ENCODE measurements around the gene CIROP. TPM values are rescaled to one million over a fixed set of nuclear protein-coding genes. Genes with fewer than 3 reads are reported as not detected.

The CIROP gene
- total RNA-seq, 1 donor from 2014 or later = not detected

- intact Hi-C loops (cut with micrococcal nuclease) = no loop called here
- H3K27ac ChIP-seq (replicated peaks) = no peak overlapping the region
Observed at GRCh38 chr14:23101986-23102625, 2.7 kb downstream of the CIROP start.

GRCh38 chr14:23101213-23101970 is 3.4 kb downstream of the CIROP start:
- Histone ChIP-seq H3K27ac (replicated peaks) (no peak overlapping the region), H3K4me1 (peaks cover 38% of the 10 kb centered on the region), H3K9me3 (replicated peaks) (no peaks in the 10 kb centered on the region), H3K36me3 (peaks cover 14% of the 10 kb centered on the region), H3K4me3 (no peak overlapping the region), H3K27me3 (ENCODE audit: low read depth) (no peaks in the 10 kb centered on the region)
- no peak for DNase-seq
- no peak for TF ChIP-seq CTCF (IDR thresholded peaks at IDR 0.05; ENCODE audit: borderline replicate concordance)
- intact Hi-C loops (cut with micrococcal nuclease) = no loop called here

More at GRCh38 chr14:23101986-23102625, 2.7 kb downstream of the CIROP start:
- Histone ChIP-seq H3K9me3 (replicated peaks) (no peaks in the 10 kb centered on the region), H3K4me3 (no peak overlapping the region), H3K36me3 (peaks cover 14% of the 10 kb centered on the region), H3K4me1 (peaks cover 31% of the 10 kb centered on the region), H3K27me3 (ENCODE audit: low read depth) (no peaks in the 10 kb centered on the region)
- TF ChIP-seq CTCF (IDR thresholded peaks at IDR 0.05; ENCODE audit: borderline replicate concordance) = no peak
- DNase-seq = no peak

DNA sequence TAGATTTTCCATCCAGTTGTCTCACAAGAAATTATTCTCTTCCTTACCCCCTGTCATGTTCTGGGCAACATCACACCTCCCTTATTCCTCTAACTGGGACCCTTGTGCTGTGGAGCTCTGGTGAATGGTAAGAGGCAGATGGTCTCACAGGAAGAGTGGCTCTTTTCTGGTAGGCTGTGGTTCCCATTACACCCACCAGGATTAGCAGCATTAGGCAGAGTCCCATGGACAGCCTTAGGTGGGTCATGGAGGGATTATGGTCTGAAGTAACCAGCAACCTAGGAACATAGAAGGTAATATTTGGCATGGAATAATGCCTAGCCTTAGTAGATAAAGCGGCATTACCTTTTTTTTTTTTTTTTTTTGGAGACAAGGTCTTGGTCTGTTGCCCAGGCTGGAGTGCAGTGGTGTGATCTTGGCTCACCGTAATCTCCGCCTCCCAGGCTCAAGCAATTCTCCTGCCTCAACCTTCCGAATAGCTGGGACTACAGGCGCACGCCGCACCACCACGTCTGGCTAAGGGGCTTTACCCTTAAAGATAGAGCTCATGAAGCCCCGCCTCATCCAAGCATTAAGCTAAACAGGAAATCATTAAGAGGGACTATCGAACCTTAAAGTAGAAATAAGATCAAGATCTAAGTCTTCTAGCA is 5.5 kb downstream of the CIROP start:
- Histone ChIP-seq H3K9me3 (replicated peaks) (no peaks in the 10 kb centered on the region), H3K36me3 (peaks cover 14% of the 10 kb centered on the region), H3K27ac (replicated peaks) (no peak overlapping the region), H3K27me3 (ENCODE audit: low read depth) (no peaks in the 10 kb centered on the region), H3K4me3 (no peak overlapping the region), H3K4me1 (peaks cover 47% of the 10 kb centered on the region)
- no peak for DNase-seq
- peak; percentile 11 for TF ChIP-seq CTCF (IDR thresholded peaks at IDR 0.05; ENCODE audit: borderline replicate concordance)
- intact Hi-C loops (cut with micrococcal nuclease) = no loop called here

GRCh38 chr14:23097786-23098185 is 7.0 kb downstream of the CIROP start:
- Histone ChIP-seq H3K27me3 (ENCODE audit: low read depth) (no peaks in the 10 kb centered on the region), H3K9me3 (replicated peaks) (no peaks in the 10 kb centered on the region), H3K36me3 (peaks cover 20% of the 10 kb centered on the region), H3K4me3 (no peak overlapping the region), H3K27ac (replicated peaks) (no peak overlapping the region), H3K4me1 (peaks cover 62% of the 10 kb centered on the region)
- intact Hi-C loops (cut with micrococcal nuclease) = no loop called here
- DNase-seq = no peak
- no peak for TF ChIP-seq CTCF (IDR thresholded peaks at IDR 0.05; ENCODE audit: borderline replicate concordance)

DNA sequence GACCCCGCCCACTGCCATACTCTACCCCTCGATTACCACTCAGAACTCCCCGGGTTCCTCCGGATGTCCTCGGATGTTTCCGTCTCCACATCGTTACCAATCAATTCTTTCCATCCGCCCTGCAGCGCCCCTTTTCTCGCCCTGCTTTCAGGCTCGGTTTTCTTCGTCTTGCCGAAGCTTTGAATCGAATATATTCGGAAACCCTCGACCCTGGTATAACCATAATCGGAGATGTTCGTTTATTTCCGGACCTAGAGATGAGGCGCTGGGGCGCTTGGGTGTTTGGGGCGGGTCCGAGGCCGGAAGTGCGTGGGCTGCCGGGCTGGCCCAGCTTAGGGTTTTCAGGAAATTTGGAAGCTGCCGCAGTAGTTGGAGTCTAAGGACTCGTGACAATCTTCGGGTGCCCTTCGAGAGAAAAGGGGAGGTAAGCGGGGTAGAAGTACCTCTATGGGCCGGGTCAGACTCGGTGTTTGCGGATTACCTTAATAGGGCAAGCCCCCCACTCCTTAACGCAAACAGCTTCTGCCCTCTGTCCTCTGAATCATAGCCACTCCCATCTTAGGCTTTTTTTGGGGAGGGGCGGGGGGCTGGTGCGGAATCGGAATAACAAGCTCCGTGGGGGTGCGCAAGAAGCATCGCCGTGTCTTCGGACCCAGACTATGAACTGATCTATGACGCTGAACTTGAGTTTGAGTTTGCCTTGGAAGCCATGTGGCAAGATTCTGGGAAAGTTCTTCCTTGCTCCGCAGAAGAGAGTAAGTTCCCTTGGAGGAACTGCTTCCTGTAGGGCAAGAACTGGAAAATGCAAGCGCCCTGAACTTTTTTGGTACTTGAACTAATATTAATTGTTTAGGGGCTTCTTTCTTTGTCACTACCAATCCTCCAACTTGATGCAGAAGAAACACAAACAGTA is 9.3 kb downstream of the CIROP start, which contains the start of gene C14orf119:
C14orf119 (plus strand) TSS at position 310 of the 913 bp plus-strand sequence. CDS start 2,154 bp downstream, outside the sequence.
- no peaks in the 10 kb centered on the region for H3K9me3 ChIP-seq (replicated peaks)
- peaks cover 43% of the 10 kb centered on the region for H3K36me3 ChIP-seq
- peak; percentile 100 for DNase-seq
- H3K27ac ChIP-seq (replicated peaks) = peak within 1 kb of the TSS; percentile 97
- peaks cover 79% of the 10 kb centered on the region for H3K4me1 ChIP-seq
- no peaks in the 10 kb centered on the region for H3K27me3 ChIP-seq (ENCODE audit: low read depth)
- TF ChIP-seq CTCF (IDR thresholded peaks at IDR 0.05; ENCODE audit: borderline replicate concordance) = no peak
- intact Hi-C loops (cut with micrococcal nuclease) = no loop called here
- H3K4me3 ChIP-seq = peak within 1 kb of the TSS; percentile 90

Measured in left ventricle myocardium inferior (tissue), 1 donor.